PC-3 (cell line): ENCODE measurements around the gene THUMPD2.

Experiments used
- EZH2 ChIP-seq: fragments of 300-600 bp; sonication (generic); IDR thresholded peaks from one replicate; pipeline ENCODE4 v1.6.1; 2017; ENCODE audit warnings: antibody characterized with exemption, mild to moderate bottlenecking, low read length; ENCODE audit not compliant: unreplicated experiment
- TF ChIP-seq, protein P1 (sequence below): fragments of 300-600 bp; sonication (generic); conservative IDR thresholded peaks from 2 replicates; pipeline ENCODE4 v1.5.1; 2017; ENCODE audit warnings: antibody characterized with exemption, low read depth, mild to moderate bottlenecking, low read length

DNA sequence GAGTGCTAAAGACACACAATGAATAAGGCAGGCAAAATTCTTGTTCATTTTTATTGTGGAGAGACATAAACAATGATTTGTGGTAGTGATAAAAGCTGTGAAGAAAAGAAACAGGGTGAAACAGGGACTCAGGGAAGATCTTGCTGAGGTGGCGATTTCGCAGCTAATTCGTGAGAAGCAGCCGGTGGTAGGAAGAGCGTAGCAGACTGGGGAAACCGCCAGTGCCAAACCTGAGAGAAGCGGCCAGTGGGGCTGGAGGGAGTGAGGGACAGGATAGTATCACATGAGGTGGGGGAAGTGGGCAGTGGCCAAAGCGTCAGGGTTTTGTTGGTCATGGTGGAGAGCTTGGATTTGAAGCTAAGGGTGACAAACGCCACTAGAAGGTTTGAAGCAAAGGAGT, 71.1 kb downstream of the THUMPD2 start:
- TF ChIP-seq, protein P1, sequence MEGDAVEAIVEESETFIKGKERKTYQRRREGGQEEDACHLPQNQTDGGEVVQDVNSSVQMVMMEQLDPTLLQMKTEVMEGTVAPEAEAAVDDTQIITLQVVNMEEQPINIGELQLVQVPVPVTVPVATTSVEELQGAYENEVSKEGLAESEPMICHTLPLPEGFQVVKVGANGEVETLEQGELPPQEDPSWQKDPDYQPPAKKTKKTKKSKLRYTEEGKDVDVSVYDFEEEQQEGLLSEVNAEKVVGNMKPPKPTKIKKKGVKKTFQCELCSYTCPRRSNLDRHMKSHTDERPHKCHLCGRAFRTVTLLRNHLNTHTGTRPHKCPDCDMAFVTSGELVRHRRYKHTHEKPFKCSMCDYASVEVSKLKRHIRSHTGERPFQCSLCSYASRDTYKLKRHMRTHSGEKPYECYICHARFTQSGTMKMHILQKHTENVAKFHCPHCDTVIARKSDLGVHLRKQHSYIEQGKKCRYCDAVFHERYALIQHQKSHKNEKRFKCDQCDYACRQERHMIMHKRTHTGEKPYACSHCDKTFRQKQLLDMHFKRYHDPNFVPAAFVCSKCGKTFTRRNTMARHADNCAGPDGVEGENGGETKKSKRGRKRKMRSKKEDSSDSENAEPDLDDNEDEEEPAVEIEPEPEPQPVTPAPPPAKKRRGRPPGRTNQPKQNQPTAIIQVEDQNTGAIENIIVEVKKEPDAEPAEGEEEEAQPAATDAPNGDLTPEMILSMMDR = no peak
- TF ChIP-seq EZH2 = no peak
